Body of pancreas (tissue), 4 donors: ENCODE results near the gene LOXL3. TPM values are rescaled to one million over a fixed set of nuclear protein-coding genes. Genes with fewer than 3 reads are reported as not detected.

ENCODE experiments used
- ATAC-seq: fragments of 150-250 bp; one replicate; pipeline ENCODE4 v1.9.1; 2016
- DNase-seq, 4 donors: peaks; one replicate each; pipeline ENCODE4 v3.0.0-alpha.2; 2019
- H3K27ac ChIP-seq, 4 donors: fragments of 200-600 bp; sonication (generic); 1 replicate in 3 of 4; 2 replicates in 1 of 4; pipeline versions ENCODE4 v1.5.1 to v1.6.1; 2016 to 2019; ENCODE audit warnings: mild to moderate bottlenecking in 1 of 4, mixed read lengths in 1 of 4, moderate library complexity in 1 of 4
- H3K27me3 ChIP-seq, 2 donors: fragments of 200-600 bp; sonication (generic); one replicate each; pipeline ENCODE4 v1.6.0; 2016; ENCODE audit warnings: mild to moderate bottlenecking in 1 of 2
- H3K36me3 ChIP-seq, 2 donors: fragments of 200-600 bp; sonication (generic); replicated peaks in 1 of 2; 2 replicates each; pipeline ENCODE4 v1.5.1; 2016; ENCODE audit warnings: low read depth in 2 of 2; ENCODE audit not compliant: insufficient read depth in 1 of 2
- H3K4me1 ChIP-seq: fragments of 200-600 bp; sonication (generic); one replicate; pipeline ENCODE4 v1.6.0; 2016
- H3K4me3 ChIP-seq, 2 donors: fragments of 200-600 bp; sonication (generic); 1 replicate in 1 of 2; 2 replicates in 1 of 2; pipeline ENCODE4 v1.5.1; 2016 to 2019
- H3K9me3 ChIP-seq, 3 donors: fragments of 200-600 bp; sonication (generic); 1 replicate in 2 of 3; 2 replicates in 1 of 3; pipeline ENCODE4 v1.5.1; 2016
- POLR2A ChIP-seq, 3 donors: fragments of 450-650 bp; IDR thresholded peaks; one replicate each; pipeline ENCODE4 v1.6.1; 2016; ENCODE audit warnings: antibody characterized with exemption in 3 of 3, mild to moderate bottlenecking in 2 of 3
- WGBS, 2 donors: methylation state at CpG; one replicate each; pipeline ENCODE4 v1.1.5; 2017; 5-methylcytosine and 5-hydroxymethylcytosine counted together
- intact Hi-C: fragments of 100-400 bp; cut with DNase I; formaldehyde crosslinking; loops from one replicate; pipeline ENCODE4 v1.15.1; 2023
- total RNA-seq, 2 donors: library from RNA; depleted of rRNA; stranded (reverse); fragments of >200 nt; gene quantifications; one replicate each; pipeline ENCODE4 v1.1.0, GENCODE V29; 2016
- TF ChIP-seq, protein P1 (sequence below), 7 experiments: fragments of 450-650 bp in 4 of 7; fragments of 200-600 bp in 3 of 7; sonication (generic) in 3 of 7; IDR thresholded peaks; one replicate each; pipeline ENCODE4 v1.5.1; 2016 to 2019; ENCODE audit warnings: antibody characterized with exemption in 7 of 7

LOXL3 gene
- total RNA-seq, 2 donors from 2014 or later = 0.33 to 3.1 TPM

DNA sequence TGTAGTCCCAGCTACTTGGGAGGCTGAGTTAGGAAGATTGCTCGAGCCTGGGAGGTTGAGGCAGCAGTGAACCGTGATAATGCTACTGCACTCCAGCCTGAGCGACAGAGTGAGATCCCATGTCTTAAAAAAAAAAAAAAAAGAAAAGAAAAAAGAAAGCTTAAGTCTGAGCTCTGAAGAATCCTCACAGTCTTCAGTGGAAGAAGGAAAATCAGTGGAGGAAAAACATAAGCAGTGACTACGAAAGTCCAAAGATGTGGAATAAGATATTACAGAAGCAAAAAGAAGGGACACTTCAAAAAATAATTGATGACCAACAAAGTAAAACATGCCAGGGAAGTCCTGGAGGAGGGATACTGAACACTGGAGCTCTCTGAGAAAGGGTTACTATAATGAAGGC lies 43.5 kb downstream of the LOXL3 start:
- intact Hi-C loops = no loop called here
- Histone ChIP-seq H3K4me3 (no peak overlapping the region), H3K27me3 (peaks cover 0 to 36% of the 10 kb centered on the region in 2 donors), H3K36me3 (no peaks in the 10 kb centered on the region), H3K4me1 (peaks cover 46% of the 10 kb centered on the region), H3K27ac (no peak overlapping the region), H3K9me3 (no peaks in the 10 kb centered on the region)
- DNase-seq = no peak
- no peak for TF ChIP-seq POLR2A (IDR thresholded peaks at IDR 0.05)
- TF ChIP-seq, protein P1, sequence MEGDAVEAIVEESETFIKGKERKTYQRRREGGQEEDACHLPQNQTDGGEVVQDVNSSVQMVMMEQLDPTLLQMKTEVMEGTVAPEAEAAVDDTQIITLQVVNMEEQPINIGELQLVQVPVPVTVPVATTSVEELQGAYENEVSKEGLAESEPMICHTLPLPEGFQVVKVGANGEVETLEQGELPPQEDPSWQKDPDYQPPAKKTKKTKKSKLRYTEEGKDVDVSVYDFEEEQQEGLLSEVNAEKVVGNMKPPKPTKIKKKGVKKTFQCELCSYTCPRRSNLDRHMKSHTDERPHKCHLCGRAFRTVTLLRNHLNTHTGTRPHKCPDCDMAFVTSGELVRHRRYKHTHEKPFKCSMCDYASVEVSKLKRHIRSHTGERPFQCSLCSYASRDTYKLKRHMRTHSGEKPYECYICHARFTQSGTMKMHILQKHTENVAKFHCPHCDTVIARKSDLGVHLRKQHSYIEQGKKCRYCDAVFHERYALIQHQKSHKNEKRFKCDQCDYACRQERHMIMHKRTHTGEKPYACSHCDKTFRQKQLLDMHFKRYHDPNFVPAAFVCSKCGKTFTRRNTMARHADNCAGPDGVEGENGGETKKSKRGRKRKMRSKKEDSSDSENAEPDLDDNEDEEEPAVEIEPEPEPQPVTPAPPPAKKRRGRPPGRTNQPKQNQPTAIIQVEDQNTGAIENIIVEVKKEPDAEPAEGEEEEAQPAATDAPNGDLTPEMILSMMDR (IDR thresholded peaks at IDR 0.05) = no peak
- no peak for ATAC-seq
- WGBS, 2 donors = 71 to 72% methylated on average over 4 of the region's 4 CpGs

GRCh38 chr2:74507926-74508520 lies 45.7 kb downstream of the LOXL3 start:
- no peak for TF ChIP-seq POLR2A (IDR thresholded peaks at IDR 0.05)
- TF ChIP-seq, protein P1 (IDR thresholded peaks at IDR 0.05) = no peak
- Histone ChIP-seq H3K9me3 (no peaks in the 10 kb centered on the region), H3K4me3 (peak overlapping the region; percentile 53 to 65), H3K27me3 (peaks cover 0 to 14% of the 10 kb centered on the region in 2 donors), H3K4me1 (peaks cover 43% of the 10 kb centered on the region), H3K36me3 (no peaks in the 10 kb centered on the region), H3K27ac (peak overlapping the region; percentile 96 to 99 (median 98))
- ATAC-seq (peak; percentile 7), DNase-seq (peak in 1 of 4 donors; percentile 35)
- 9 to 25% methylated on average over 14 to 37 of the region's 38 CpGs for WGBS, 2 donors
- intact Hi-C loops = no loop called here

DNA sequence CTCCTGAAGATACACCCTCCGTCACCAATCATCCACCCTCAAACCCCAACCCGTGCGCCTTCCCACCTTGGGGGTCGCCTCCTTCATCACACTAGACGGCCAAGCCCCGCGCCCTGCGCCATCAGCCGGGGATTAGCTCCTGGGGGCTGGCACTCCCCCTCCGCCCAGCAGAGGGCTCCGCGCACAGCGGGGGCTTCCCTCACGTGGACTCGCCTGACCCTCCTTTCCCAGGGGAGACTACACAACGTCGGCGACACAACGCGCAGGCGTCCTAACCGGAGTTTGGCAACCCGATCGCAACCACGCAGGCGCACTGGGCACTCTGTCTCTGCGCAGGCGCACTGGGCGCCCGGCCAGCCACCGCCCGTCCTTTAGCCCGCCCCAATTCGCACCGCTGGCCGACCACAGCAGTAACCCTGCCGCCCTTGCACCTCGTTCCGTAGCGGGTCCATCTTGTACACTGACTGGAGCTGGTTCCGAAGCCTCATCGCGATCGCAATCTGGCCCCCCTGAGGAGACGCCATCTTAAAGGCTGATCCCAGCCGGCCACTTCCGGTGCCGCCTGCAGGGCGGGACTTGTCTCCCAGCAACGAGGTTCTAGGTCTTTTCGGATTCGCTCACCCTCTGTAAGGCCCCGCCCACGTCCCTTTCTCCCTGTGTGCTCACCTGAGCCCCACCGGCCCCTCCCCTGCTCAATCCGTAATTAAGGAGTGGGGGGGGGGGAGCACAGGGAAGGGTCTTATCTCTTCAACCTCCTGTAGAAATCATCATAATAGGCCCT lies 46.4 kb downstream of the LOXL3 start, which contains the start of gene PCGF1:
Gene PCGF1, minus strand, starts transcription at position 551 of the 781 bp plus-strand sequence. Its CDS starts 27 bp downstream, at position 524.
- ATAC-seq (peak; percentile 98), DNase-seq (peak; percentile 100)
- no peaks in the 10 kb centered on the region for H3K36me3 ChIP-seq
- H3K27ac ChIP-seq = peak within 1 kb of the TSS; percentile 96 to 99 (median 98)
- 0 to 1% methylated on average over 24 to 56 of the region's 56 CpGs for WGBS, 2 donors
- TF ChIP-seq POLR2A (IDR thresholded peaks at IDR 0.05) = peak in 2 of 3 donors; percentile 73 to 81
- TF ChIP-seq, protein P1 (IDR thresholded peaks at IDR 0.05) = peak in 4 of 7 experiments; percentile 25 to 36 (median 32)
- H3K9me3 ChIP-seq = no peaks in the 10 kb centered on the region
- peak within 1 kb of the TSS; percentile 53 to 65 for H3K4me3 ChIP-seq
- H3K4me1 ChIP-seq = peaks cover 49% of the 10 kb centered on the region
- H3K27me3 ChIP-seq = peaks cover 0 to 9% of the 10 kb centered on the region in 2 donors
- intact Hi-C loops = no loop called here

- H3K4me1 ChIP-seq = peaks cover 55% of the 10 kb centered on the region
- no peak for ATAC-seq
- no peak for TF ChIP-seq POLR2A (IDR thresholded peaks at IDR 0.05)
- TF ChIP-seq, protein P1 (IDR thresholded peaks at IDR 0.05) = no peak
- WGBS, 2 donors = 91 to 95% methylated on average over 13 to 14 of the region's 14 CpGs
- H3K36me3 ChIP-seq = no peaks in the 10 kb centered on the region
- DNase-seq = no peak
- no peaks in the 10 kb centered on the region for H3K9me3 ChIP-seq
- H3K27ac ChIP-seq = no peak overlapping the region
- H3K4me3 ChIP-seq = no peak overlapping the region
- peaks cover 0 to 2% of the 10 kb centered on the region in 2 donors for H3K27me3 ChIP-seq
- intact Hi-C loops = no loop called here
Observed at GRCh38 chr2:74505448-74506246, 48.1 kb downstream of the LOXL3 start.
